Progenitor cell of endocrine pancreas (in vitro differentiated cells): Measurements from ENCODE around the gene OTUD7B. TPM values are rescaled to one million over a fixed set of nuclear protein-coding genes. Genes with fewer than 3 reads are reported as not detected.

ENCODE experiments used
- DNase-seq: peaks from one replicate; pipeline ENCODE4 v3.0.0; 2021; ENCODE audit warnings: low spot score; ENCODE audit not compliant: unreplicated experiment
- H3K27ac Mint-ChIP-seq: 2 replicates; pipeline ENCODE4 v1.8.0; 2021; ENCODE audit warnings: mild to moderate bottlenecking, moderate library complexity, mixed read lengths
- H3K27me3 Mint-ChIP-seq: 2 replicates; pipeline ENCODE4 v1.8.0; 2021; ENCODE audit warnings: mixed read lengths
- H3K36me3 Mint-ChIP-seq: 2 replicates; pipeline ENCODE4 v1.8.0; 2022; ENCODE audit warnings: mixed read lengths; ENCODE audit not compliant: insufficient read depth
- H3K4me1 Mint-ChIP-seq: 2 replicates; pipeline ENCODE4 v1.8.0; 2021; ENCODE audit warnings: low read depth, mixed read lengths
- H3K4me3 Mint-ChIP-seq: 2 replicates; pipeline ENCODE4 v1.8.0; 2021; ENCODE audit warnings: low read depth, mild to moderate bottlenecking, moderate library complexity, mixed read lengths
- H3K9me3 Mint-ChIP-seq: 2 replicates; pipeline ENCODE4 v1.8.0; 2021; ENCODE audit warnings: low read depth, mixed read lengths
- CTCF ChIP-seq: fragments of 200-600 bp; sonication (generic); IDR thresholded peaks from one replicate; pipeline ENCODE4 v1.5.0; 2021; ENCODE audit warnings: antibody characterized with exemption, mild to moderate bottlenecking; ENCODE audit not compliant: unreplicated experiment
- total RNA-seq: library from RNA; stranded (reverse); gene quantifications from 2 replicates; pipeline ENCODE4 v1.2.1, GENCODE V29; 2021

OTUD7B gene
- total RNA-seq, 1 donor from 2014 or later: 29.1 TPM

- peaks cover 3% of the 10 kb centered on the region for H3K36me3 Mint-ChIP-seq
- no peak for TF ChIP-seq CTCF
- H3K9me3 Mint-ChIP-seq: no peaks in the 10 kb centered on the region
- peaks cover 17% of the 10 kb centered on the region for H3K4me1 Mint-ChIP-seq
- H3K27ac Mint-ChIP-seq: no peak overlapping the region
- no peak for DNase-seq
- H3K4me3 Mint-ChIP-seq: peak overlapping the region; percentile 82
- H3K27me3 Mint-ChIP-seq: peaks cover 9% of the 10 kb centered on the region
These were observed 94.2 kb downstream of the OTUD7B start for GRCh38 chr1:149916193-149916897.

GRCh38 chr1:149915429-149916192 is 94.9 kb downstream of the OTUD7B start:
- Mint-ChIP-seq H3K4me3 (peak overlapping the region; percentile 82), H3K27ac (no peak overlapping the region), H3K27me3 (peaks cover 9% of the 10 kb centered on the region), H3K4me1 (peaks cover 17% of the 10 kb centered on the region), H3K36me3 (peaks cover 3% of the 10 kb centered on the region), H3K9me3 (no peaks in the 10 kb centered on the region)
- TF ChIP-seq CTCF: no peak
- DNase-seq: no peak

DNA sequence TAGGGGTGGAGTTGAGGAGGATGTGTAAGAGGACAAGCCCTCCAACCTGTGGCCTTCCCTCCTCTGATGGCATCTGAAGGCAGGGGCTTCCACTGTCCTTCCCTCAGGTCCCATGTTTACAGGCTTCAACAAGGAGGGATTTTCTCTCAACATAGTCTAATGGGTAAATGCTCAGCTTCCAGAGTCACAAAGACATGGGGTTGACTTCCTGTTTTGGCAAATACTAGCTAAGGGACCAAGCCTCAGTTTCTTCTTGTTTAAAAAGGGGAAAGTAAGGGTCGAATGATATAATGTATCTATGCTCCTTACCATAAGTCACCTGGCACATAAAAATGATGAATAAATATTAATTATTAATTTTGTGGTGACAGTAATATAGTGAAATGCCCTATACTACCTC is 96.0 kb downstream of the OTUD7B start:
- H3K9me3 Mint-ChIP-seq: no peaks in the 10 kb centered on the region
- no peak for TF ChIP-seq CTCF
- H3K27me3 Mint-ChIP-seq: peaks cover 9% of the 10 kb centered on the region
- H3K36me3 Mint-ChIP-seq: peaks cover 3% of the 10 kb centered on the region
- no peak for DNase-seq
- H3K27ac Mint-ChIP-seq: no peak overlapping the region
- H3K4me3 Mint-ChIP-seq: no peak overlapping the region
- H3K4me1 Mint-ChIP-seq: peaks cover 17% of the 10 kb centered on the region

DNA sequence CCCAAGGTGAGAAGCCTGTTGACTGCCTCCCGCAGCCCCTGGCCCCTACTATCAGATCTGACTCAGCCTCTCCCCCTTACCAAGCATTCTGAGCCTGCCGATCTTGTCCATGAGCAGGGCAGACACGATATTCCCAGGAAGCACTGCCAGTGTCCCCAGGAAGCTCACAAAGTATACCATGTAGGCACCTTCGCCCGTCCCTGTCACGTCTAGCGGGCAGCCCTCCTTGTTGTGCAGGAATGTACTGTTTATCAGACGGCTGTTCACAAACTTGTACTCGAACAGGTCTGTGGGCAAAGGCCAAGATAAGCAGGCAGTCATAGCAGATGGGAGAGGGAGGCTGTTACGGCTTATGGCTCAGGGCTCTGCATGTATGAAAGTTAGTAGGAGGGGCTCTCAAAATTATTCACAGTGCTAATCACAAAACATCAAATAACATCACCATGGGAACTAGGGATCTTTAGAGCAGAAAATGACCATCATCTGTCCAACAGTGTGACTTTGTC is 103.9 kb downstream of the OTUD7B start:
- H3K9me3 Mint-ChIP-seq: no peaks in the 10 kb centered on the region
- H3K27ac Mint-ChIP-seq: no peak overlapping the region
- H3K36me3 Mint-ChIP-seq: peaks cover 7% of the 10 kb centered on the region
- H3K4me1 Mint-ChIP-seq: no peaks in the 10 kb centered on the region
- H3K27me3 Mint-ChIP-seq: no peaks in the 10 kb centered on the region
- no peak for TF ChIP-seq CTCF
- no peak overlapping the region for H3K4me3 Mint-ChIP-seq
- DNase-seq: no peak

DNA sequence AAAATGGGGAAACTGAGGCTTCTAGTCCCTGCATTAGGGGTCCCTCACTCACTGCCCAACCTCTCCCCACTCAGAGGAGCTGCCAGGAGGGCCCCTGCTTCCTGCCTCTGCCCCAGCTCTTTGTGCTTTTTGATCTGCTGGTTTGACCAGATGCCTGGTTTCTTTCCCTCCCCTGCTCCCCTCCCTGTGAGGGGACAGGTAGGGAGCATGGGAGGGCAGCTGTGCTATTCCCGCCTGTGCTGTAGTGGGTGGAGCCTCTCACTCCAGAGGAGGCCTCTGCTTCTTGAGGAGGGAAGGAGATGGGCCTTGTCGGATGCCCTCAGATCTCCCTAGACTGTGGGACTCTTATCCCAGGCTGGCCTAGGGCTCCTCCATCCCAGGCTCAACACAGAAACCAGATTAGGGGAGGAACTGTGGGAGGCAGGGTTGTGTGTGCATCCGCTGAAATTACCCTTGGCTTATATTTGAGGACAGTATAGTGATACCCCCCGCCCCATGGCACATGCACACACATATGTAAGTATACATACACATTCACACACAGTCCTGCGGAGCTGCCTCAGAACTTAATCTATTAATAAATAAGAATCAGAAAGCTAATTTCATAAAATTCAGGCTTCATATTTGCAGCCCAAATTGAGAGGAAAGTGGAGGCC is 106.6 kb downstream of the OTUD7B start:
- DNase-seq: no peak
- H3K4me3 Mint-ChIP-seq: no peak overlapping the region

More for the DNA sequence above, 106.6 kb downstream of the OTUD7B start:
- peaks cover 9% of the 10 kb centered on the region for H3K36me3 Mint-ChIP-seq
- H3K27me3 Mint-ChIP-seq: no peaks in the 10 kb centered on the region
- H3K9me3 Mint-ChIP-seq: peaks cover 3% of the 10 kb centered on the region
- peaks cover 2% of the 10 kb centered on the region for H3K4me1 Mint-ChIP-seq
- TF ChIP-seq CTCF: no peak
- no peak overlapping the region for H3K27ac Mint-ChIP-seq
